AG08395 (cell line): ENCODE results near the gene ACOXL.
A peak's percentile ranks its signal among the peaks of the same experiment; 100 is the strongest.

ENCODE experiments used
- DNase-seq: peaks from one replicate; pipeline ENCODE4 v3.0.0; 2012; ENCODE audit warnings: mixed read lengths, low spot score

Gene ACOXL

DNA sequence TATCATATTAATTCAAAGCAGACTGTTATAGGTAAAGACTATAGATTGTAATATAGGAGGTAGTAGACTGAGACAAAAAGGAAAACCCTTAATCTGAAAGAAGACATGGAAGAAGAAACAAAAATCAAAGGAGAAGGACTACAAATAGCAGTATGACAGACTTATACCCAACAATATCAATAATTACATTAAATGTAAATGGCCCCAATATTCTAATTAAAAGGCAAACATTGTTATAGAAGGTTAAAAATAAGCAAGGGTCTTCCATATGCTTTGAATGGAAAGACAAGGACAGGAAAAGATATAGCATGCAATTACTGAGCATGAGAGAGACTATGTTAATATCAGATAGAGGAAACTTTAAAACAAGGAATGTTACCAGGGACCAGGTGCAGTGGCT lies 278.8 kb downstream of the ACOXL start:
- DNase-seq, result no peak

DNA sequence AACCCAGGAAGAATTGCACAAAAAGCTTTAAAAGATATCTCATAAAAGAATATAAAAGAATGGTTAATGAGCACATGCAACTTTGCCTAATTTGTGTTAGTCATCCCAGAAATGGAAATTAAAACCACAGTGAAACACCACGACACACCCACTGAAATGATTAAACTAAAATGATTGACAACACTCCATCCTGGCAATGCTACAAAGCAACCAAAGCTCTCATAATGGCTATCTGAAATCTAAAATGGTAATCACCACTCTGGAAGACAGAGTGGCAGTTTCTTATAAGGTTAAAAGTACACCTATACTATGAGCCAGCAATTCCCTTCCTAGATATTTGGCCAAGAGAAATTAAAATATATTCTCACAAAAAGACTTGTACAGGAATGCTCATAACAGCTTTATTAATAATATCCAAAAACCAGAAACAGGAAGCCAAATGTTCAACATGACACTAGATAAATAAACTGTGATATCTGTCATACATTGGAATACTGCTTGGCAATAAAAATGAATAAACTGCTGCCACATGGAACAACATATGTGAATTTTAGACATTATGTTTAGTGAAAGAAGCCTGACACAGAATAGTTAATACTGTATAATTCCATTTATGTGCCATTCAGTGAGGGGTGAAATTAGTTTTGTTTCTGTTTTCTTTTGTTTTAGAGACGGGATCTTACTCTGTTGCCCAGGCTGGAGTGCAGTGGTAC lies 283.1 kb downstream of the ACOXL start:
- no peak for DNase-seq

DNA sequence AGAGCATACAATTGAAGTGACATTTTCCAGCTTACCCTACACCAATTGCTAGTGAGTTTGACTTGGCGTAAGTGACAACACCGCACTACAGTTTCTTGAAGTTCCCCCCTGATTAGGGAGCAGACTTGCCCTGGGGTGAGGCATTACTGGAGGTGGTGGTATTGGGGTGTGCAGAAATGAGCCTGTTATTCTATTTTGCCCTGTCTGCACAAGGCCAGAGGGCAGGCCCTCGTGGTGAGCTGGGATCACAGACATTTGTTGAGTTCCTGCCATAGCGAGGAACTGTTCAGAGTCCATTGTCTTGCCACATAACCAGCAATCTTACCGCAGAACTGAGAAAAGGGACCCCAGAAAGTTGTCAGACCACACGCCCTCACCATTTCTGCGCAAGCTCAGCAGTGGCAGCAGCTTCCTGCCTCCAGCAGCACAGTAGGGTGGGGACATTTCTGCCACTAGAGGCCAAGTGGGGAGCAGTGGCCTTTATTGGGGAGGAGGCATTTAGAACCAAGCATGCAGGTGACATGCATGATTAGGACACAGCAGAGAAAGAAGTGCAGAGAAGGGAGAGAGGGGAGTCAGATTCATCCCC lies 284.8 kb downstream of the ACOXL start:
- no peak for DNase-seq

GRCh38 chr2:111017909-111018308 lies 285.5 kb downstream of the ACOXL start:
- no peak for DNase-seq

DNA sequence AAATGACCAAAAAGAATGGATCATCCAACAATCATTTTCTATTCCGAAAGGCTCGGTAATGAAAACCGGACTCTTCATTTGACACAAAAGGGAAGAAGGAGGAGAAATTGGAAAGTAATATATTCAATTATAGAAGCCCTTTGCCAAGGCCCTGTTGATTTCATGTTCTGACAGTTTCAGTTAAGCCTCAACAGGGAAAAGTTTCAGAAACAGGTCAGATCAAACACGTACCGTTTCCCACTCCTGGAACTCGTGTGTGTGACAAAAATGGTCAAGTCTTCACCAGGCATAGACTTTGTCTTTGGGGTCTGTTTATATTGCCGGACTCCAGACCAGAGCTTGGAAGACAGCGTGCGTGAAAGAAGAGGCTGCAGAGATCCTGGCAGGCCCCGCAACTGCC lies 287.0 kb downstream of the ACOXL start:
- no peak for DNase-seq

DNA sequence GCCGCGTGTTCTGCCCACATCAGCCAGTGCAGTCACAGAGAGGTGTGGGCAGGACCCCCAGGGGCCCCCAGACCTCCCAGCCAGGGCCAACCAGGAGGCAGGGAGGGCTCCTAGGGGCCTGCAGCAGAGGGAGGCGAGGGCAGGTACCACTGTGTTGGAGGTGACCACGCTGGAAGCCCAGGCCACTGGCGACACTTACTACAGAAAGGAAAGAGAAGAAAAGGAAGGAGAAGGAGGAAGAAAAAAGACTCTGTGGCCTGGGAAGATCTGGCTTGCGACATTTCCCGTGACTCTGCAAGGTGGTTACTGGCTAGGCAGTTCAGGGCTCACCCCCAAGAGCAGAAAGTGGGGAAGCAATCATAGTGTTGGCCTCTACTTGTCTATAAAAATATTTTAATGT lies 290.3 kb downstream of the ACOXL start:
- no peak for DNase-seq

GRCh38 chr2:111024496-111024895 lies 292.1 kb downstream of the ACOXL start:
- DNase-seq, result no peak

- DNase-seq, result no peak
These were observed 292.9 kb downstream of the ACOXL start for GRCh38 chr2:111025288-111025687.

- no peak for DNase-seq
These were observed 296.3 kb downstream of the ACOXL start for GRCh38 chr2:111028720-111029119.

DNA sequence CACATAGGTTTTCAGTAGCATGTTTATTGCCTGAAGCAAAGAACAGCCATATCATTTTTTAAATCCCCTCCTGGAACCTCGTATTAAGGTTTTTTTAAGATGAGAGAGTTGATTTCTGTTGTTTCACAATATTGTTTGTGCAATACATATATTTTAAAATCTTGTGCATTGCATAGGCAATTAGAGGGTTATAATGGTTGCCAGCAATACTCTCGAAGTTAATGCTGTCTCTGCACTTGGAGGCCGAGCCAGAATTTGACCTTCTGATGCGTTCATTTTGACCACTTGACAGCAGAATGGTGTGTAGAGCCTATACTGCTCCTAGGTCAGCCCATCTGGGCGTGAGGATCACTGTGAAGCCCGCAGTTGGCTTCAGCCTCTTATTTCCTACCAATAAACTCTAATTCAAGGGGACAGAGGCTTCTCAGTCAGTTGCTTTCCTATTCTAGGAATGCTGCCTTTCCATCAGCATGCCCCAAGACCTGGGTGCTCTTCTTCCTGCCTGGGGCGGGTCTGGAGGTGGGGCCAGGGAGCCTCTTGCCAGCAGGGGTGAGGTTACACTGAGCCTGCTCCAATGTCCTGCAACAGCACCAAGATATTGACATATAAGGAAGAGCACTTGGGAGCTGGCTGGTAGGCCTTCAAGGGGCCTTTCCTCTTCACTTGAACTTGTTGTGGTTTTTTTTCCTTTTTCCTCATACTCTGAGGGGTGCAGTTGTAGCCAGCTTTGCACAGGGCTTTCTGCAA lies 297.0 kb downstream of the ACOXL start:
- DNase-seq, result no peak

GRCh38 chr2:111030260-111030891 lies 298.0 kb downstream of the ACOXL start:
- peak; percentile 11 for DNase-seq

DNA sequence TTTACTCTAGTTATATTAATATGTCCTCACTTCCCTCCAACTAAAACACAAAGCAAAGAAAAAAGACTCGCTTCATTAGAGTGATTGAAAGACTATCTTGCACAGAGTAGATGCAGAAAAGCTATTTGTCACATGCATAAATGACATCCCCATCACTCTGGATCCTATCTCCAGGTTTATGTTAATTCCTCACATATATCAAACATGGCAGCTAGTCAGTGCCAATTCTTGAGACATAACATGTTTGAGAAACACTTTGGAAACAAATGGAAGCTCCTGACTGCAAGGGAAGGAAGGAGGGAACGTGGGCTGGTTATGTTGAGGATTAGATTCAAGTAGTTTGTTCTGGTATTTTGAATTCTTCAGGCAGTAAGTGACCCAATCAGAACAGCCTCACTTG lies 298.6 kb downstream of the ACOXL start:
- DNase-seq, result no peak

- no peak for DNase-seq
These were observed 299.4 kb downstream of the ACOXL start for GRCh38 chr2:111031546-111032478.

DNA sequence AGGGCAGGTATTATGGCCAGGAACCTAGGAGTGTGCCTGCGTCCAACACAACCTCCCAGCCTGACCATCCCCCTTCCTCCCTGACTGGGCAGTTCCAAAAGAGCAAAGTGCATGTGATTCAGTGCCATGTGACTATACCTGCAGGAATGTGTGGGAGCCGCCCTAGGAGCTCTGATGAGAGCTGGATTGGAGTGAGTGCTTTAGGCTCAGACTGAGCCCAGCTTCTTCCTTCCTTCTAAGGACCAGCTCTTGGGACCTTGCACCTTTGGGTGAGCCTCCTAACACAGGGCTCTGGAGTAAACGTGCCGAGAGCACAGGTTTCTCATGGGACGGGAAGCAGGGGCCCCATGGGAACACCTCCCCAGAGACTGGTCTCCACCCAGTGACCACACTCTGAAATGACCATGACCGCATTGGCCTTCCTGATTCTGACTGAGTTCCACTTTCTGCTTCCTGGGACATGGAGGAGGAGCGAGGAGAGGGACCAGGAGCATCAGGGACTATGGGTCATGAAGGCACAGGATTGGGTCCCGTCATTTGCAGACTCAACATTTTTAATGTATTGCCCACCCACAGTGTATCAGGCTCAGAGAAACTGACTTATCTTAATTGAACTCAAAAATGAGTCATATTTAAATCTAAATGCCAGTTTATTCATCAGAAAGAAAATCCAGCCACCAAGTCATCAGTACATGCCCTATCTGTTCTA lies 300.5 kb downstream of the ACOXL start:
- DNase-seq, result no peak

DNA sequence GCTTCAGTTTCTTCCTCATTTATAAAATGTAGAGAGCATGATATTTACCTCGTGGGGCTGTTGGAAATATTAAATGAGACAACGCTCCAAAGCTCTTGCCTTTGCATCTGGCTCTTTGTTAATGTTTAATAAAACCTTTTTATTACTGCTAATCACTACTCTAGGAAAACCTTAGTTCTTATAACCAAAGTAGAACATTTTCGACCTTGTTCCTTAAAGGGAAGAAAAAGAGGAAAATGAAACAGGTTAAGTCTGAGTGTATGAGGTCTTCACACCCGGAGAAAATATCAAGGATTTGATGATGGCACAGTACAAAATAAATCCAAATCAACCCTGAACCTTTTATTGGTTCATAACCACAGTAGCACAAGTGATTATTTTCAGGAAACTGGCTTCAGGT lies 301.8 kb downstream of the ACOXL start:
- DNase-seq, result no peak

- no peak for DNase-seq
These were observed 302.2 kb downstream of the ACOXL start for GRCh38 chr2:111034606-111035005.

GRCh38 chr2:111035830-111036441 lies 303.6 kb downstream of the ACOXL start:
- DNase-seq, result no peak

DNA sequence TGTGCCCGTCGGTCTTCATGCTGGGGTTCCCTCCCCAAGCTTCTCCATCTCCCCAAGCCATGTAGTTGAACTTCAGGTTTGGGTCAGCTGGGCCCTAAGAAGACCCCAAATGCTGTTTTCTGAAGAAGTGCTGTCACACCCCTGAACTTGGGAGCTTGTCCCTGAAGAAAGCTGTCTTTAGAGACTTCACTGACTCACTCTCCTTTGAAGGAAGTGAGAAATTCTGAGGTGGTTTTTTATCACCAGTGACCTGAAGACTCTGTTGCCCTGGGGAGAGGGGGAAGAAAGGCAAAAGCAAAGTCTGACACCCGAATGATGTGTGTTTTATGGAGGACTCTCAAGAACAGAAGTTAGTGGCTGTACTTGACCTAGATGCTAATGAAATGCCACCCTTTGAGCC lies 304.8 kb downstream of the ACOXL start:
- no peak for DNase-seq

DNA sequence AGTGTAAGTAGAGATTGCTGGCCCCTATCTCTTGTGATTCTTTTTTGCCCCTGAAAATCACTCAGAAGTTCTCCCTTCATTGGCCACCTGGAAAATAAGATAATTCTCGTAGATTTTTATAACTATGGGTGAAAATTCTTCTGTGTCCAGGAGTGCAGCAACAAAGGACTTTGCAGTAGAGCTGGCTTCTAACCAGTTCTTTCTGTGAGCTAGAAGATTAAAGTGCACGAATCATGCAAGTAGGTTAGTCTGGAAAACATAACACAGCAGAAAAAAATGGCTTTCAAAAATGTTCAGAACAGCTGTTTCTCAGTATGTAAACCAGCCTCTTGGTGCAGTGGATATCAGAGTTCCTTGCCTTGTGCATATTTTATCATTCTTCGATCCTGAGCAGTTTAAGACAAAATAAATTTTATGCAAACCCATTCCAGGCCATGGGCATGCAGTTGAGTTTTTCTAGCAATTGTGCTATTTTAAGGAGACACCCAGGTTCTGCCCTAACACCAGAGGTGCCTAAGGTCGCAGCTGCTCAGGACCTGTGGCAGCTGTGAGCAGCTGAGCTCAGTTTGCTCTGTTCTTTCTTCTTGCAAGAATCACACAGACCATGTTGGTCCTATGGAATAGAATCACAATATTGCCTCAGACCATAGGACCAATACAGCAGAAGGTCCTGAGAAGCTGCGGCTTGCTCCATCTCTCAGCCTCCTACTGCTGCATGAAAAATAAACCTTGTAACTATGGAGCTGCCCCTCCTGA lies 307.4 kb downstream of the ACOXL start:
- no peak for DNase-seq
